ENCODE data around the gene PSMC6.
A peak's percentile ranks its signal among the peaks of the same experiment; 100 is the strongest.

The PSMC6 gene

GRCh38 chr14:52683985-52684520, 22.9 kb upstream of the PSMC6 start:
- TF ChIP-seq, protein P1, sequence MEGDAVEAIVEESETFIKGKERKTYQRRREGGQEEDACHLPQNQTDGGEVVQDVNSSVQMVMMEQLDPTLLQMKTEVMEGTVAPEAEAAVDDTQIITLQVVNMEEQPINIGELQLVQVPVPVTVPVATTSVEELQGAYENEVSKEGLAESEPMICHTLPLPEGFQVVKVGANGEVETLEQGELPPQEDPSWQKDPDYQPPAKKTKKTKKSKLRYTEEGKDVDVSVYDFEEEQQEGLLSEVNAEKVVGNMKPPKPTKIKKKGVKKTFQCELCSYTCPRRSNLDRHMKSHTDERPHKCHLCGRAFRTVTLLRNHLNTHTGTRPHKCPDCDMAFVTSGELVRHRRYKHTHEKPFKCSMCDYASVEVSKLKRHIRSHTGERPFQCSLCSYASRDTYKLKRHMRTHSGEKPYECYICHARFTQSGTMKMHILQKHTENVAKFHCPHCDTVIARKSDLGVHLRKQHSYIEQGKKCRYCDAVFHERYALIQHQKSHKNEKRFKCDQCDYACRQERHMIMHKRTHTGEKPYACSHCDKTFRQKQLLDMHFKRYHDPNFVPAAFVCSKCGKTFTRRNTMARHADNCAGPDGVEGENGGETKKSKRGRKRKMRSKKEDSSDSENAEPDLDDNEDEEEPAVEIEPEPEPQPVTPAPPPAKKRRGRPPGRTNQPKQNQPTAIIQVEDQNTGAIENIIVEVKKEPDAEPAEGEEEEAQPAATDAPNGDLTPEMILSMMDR (conservative IDR thresholded peaks at IDR 0.05; ENCODE audit: low read depth, low read length) = no peak
- peak; percentile 48 for DNase-seq (ENCODE audit: low read depth)
- H3K4me3 ChIP-seq (ENCODE audit: low read depth, low read length) = no peak overlapping the region

DNA sequence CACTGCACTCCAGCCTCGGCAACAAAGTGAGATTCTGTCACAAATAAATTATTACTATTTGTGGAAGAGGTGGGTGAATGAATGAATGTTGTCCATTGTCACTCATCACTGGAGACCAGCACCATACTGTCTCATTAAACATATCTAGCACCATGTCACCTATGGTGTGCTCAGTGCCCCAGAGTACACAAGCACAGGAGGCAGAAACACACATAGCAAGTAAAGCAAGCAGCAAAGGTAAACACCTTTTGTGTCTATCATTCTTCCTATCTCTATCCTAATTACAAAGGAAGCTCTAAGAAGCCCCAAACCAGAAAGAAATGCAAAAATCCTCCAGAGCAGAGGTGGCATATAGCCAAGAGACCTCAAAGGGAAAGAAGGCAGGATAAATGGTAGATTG, 20.8 kb upstream of the PSMC6 start:
- DNase-seq (ENCODE audit: low read depth) = no peak
- no peak overlapping the region for H3K4me3 ChIP-seq (ENCODE audit: low read depth, low read length)
- TF ChIP-seq, protein P1 (conservative IDR thresholded peaks at IDR 0.05; ENCODE audit: low read depth, low read length) = no peak

- no peak overlapping the region for H3K4me3 ChIP-seq (ENCODE audit: low read depth, low read length)
- DNase-seq (ENCODE audit: low read depth) = no peak
- TF ChIP-seq, protein P1 (conservative IDR thresholded peaks at IDR 0.05; ENCODE audit: low read depth, low read length) = no peak
Measured at GRCh38 chr14:52690983-52691760, 15.8 kb upstream of the PSMC6 start.

DNA sequence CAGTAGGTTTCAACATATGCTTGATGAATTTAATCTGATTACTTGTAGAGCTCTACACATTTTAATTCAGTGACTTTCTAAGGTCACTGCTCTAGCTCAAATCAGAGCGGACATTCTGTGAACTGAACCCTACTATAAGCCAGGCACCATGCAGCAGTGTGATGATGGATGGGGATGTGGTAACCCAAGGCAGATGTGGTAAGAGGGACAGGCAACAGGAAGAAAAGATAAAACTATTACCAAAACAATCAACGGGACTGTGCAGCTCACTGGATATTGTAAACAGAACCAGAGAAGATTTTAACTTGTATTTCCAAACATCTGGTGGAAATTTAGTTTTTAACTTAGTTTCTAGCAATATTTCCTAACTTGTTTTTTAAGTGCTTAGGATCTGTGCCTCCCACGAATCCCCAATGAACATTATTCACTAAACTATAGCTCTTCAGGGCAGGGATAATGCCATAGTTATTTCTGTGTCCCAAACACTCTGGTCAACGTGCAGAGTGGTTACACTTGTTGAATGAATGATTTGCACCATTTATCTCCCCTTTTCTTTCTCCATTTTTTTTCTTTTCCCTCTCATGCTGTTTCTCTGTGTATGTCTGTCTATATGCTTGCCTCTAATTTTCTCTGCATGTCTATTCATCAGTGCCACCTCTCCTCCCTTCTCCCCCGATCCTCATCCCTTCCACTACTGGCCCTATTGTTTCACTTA, 14.6 kb upstream of the PSMC6 start:
- DNase-seq (ENCODE audit: low read depth) = peak; percentile 57
- TF ChIP-seq, protein P1 (conservative IDR thresholded peaks at IDR 0.05; ENCODE audit: low read depth, low read length) = no peak
- no peak overlapping the region for H3K4me3 ChIP-seq (ENCODE audit: low read depth, low read length)

GRCh38 chr14:52693036-52693435, 14.0 kb upstream of the PSMC6 start:
- H3K4me3 ChIP-seq (ENCODE audit: low read depth, low read length) = no peak overlapping the region
- TF ChIP-seq, protein P1 (conservative IDR thresholded peaks at IDR 0.05; ENCODE audit: low read depth, low read length) = no peak
- DNase-seq (ENCODE audit: low read depth) = no peak

- no peak for DNase-seq (ENCODE audit: low read depth)
- no peak overlapping the region for H3K4me3 ChIP-seq (ENCODE audit: low read depth, low read length)
- TF ChIP-seq, protein P1 (conservative IDR thresholded peaks at IDR 0.05; ENCODE audit: low read depth, low read length) = no peak
Measured at GRCh38 chr14:52693532-52693931, 13.5 kb upstream of the PSMC6 start.
